ENCODE results near the gene GMPPB. TPM values are rescaled to one million over a fixed set of nuclear protein-coding genes. Genes with fewer than 3 reads are reported as not detected.
A peak's percentile ranks its signal among the peaks of the same experiment; 100 is the strongest.
"Not testable (repeated sequence)": the region's sequence is repeated elsewhere in the genome, so short reads cannot be mapped to it uniquely, and the experiment has no call there.

GMPPB gene
- polyA plus RNA-seq, 12 donors = 7.9 to 11.8 (median 10.4) TPM; not detected in 1

DNA sequence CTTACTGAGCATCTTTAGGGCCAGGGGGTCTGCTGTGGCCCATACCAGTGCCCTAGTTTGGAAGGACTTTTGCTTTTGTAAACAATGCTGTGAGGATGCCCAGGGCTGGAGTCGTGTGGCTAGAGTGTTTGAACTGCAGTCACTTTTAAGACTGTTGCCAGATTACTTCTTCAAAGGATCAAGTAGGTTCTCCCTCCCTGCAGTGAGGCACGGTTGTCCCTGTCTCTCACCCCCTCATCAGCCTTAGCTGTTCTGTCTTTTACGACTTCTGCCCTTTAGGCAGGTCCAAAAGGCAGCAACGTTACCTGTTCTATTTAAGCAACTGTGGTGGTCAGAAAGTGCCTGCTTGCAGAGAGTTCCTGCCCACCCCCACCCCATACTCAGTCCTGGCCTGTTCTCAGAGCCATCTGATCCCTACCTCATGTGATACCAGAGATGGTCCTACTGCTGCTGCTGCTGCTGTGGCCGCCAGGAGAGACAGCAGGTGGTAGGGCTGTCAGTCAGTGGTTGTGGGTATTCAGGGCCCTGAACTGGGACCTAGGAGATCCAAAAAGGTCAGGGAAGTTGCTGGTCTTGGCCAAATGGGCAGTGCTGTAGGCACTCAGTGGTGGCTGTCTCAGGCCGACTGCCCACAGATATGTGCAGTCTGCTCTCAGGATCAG is 29.2 kb downstream of the GMPPB start:
- not testable (repeated sequence) for DNase-seq

DNA sequence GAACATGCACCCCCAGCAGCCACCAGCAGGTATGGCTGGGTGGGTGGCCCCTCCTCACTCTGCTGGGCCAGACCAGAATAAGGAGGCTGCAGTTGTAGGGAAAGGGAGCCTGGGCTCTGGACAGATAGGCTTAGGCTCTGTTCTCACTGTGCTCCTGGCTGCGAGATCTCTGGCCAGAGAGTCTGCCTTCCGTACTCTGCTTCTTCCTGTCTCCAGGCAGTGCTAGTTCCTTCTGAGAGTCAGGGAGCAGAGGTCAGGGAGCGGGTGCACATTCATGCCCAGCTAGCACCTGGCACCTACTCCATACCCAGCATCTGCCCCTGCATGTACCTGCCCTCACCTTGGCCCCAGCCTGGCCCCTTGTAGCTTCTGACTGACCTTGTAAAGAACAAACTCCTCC is 32.3 kb downstream of the GMPPB start:
- DNase-seq = not testable (repeated sequence)

GRCh38 chr3:49690856-49691255 is 32.9 kb downstream of the GMPPB start:
- DNase-seq = not testable (repeated sequence)

GRCh38 chr3:49689908-49690624 is 33.7 kb downstream of the GMPPB start:
- DNase-seq = not testable (repeated sequence)

DNA sequence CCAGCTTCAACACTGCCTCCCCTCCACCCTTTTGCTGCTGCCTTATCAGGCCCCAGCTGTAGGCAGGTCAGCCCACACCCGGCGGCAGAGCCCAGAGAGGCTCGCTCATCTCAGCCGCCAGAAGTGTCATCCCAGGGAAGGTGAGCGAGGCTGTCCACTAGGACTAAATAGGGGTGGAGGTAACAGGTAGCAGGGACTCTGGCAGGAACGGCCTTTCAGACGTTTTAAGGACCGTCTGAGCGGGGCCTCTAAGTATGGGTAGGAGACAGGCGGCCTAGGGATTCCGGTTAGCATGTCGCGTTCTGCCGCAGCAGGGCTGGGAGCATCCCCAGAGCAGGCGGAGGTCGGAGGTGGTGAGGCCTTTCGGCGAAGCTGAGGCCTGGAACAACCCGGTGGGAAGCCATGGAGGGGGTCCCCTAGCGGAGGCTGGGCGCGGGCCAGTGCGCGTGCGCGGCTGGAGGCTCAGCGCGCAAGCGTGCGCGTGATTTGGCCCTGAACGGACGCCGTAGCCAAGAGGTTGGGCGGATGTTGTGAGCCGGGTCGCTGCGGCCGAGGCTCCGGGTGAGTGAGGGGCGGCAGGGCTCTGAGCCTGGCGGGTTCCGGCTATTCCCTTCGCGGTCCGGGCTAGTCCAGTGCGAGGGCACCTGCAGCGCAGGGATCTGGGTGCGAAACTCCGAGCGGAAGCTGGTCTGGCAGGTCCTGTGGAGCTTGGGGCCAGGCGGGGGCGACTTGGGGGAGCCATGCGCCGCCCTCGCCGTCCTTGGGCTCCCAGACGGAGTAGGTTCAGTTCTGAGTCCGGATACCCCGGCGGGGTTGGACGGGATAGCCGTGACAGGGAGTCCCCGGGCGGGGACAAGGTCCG is 34.5 kb downstream of the GMPPB start, which contains the start of the genes MST1 and RNF123:
MST1 (minus strand) TSS at position 429 of the 862 bp plus-strand sequence. CDS start 783 bp downstream, outside the sequence.
RNF123 (plus strand) TSS at position 512 of the 862 bp plus-strand sequence. CDS start 1,609 bp downstream, outside the sequence.
- peak; percentile 95 for DNase-seq

DNA sequence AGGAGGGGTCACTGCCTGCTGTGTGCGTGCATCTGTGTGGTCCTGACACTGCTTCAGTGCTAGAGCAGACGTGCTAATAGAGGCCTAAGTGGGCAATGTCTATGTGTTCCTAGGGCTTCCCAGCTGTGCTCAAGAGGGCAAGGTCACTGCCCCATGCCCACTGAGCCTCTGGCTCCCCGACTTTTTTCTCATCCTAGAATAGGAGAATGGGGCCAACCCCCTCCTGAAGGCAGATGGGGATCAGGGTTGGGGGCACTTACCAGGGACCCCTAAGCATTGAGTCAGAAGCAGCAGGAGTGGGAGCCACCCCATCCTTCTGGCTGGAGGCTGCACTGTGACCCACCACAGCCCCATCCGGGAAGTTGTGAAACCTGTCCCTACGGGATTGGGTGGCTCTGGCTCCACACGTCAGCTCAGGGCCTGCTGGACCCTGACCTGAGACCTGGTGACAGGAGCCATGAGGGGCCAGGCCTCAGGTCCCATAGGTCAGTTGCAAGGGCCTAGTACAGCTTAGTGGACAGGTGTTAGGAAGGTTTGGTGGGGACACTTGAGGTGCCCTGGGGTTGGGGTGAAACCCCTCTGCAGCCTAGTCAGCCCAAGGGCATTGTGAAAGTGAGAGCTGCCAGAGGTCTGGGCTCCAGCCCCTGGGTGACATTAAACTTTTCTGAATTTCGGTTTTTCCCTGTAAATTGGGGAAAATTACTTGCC is 35.3 kb downstream of the GMPPB start:
- not testable (repeated sequence) for DNase-seq

- not testable (repeated sequence) for DNase-seq
Measured at GRCh38 chr3:49687424-49687795, 36.3 kb downstream of the GMPPB start.

DNA sequence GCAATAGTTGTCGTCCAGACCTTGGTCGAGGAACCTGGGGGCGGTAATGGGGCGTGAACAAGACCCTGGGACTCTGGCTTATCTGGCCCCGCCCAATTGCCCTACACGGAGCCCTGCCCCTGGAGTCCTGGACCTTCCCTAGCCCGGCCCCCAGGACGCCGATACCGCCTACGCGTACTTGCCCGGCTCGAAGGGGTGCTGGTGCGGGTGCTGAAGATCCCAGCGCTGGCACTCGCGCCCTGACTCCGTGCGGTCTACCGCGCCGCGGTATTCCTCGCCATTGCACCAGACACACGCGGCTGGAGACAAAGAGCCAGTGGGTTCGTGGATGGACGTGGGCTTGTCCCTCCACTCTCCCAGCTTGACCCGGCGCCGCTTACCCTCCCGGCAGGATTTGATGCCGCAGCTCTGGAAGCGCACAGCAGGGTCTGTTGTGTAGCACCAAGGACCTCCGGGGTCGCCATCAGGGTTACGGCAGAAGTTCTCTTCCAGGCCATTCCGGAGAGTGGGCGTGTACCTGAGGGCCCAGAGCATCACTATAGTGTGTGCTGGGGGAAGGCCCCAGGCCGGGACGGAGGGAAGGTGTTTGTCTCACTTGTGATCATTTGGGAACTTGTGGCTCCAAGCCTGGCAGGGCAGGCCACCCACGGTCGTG is 36.9 kb downstream of the GMPPB start:
- DNase-seq = not testable (repeated sequence)

DNA sequence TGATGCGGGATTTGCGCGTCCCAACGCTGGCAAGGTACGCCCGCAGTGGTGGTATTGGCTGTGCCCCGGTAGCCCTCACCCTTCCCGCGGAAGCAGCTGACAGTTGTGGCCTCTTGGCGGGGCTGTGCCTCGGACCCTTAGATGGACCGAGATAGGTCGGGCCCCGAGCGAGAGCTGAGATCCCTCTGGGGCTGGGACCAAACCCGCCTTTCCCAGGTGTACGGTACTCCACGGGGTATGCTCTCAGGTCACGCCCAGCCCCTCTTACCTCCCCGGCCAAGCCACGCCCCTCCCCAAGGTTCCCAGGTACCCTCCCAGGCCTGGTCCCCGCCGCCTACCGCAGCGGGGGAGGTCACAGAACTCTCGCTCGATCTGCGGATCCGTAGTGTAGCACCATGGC is 37.4 kb downstream of the GMPPB start:
- DNase-seq = not testable (repeated sequence)

GRCh38 chr3:49685846-49686245 is 37.9 kb downstream of the GMPPB start:
- DNase-seq = not testable (repeated sequence)

DNA sequence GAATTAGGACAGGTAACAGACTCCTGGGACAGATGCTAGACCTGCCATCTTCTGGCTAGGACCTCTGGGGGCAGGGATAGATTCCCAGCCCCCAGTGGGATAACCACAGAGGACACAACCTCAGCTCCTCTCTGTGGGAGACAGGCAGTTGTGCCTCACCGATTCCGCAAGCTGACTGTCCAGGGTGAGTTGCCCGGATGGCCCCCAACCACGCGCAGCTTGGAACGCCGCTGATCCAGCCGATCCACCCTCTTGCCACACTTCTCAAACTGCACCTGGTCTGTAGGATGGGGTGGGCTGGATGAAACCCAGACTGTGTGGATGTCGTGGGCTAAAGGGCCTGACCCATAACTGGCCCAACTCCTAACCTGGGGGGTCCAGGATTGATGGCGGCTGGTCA is 38.6 kb downstream of the GMPPB start:
- DNase-seq = not testable (repeated sequence)

DNA sequence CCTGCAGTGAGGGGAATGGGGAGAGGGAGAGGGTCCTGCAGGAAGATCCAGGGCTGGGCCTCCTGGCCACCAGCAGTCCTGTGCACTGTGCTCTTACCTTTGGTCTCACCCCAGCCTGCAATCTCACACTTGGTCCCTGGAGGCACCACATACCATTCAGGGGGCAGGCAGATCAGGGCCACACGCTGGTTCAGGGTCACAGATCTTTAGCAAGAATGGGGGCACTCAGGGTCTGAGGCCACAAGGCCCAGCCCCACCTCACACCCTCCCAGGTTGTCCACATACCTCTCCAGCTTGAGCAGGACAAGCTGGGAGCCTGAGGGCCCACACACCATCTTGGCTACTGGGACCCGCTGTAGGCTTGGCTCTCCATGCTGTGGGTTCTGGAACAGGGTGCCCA is 39.3 kb downstream of the GMPPB start:
- not testable (repeated sequence) for DNase-seq

GRCh38 chr3:49683162-49683561 is 40.6 kb downstream of the GMPPB start:
- DNase-seq = no peak

DNA sequence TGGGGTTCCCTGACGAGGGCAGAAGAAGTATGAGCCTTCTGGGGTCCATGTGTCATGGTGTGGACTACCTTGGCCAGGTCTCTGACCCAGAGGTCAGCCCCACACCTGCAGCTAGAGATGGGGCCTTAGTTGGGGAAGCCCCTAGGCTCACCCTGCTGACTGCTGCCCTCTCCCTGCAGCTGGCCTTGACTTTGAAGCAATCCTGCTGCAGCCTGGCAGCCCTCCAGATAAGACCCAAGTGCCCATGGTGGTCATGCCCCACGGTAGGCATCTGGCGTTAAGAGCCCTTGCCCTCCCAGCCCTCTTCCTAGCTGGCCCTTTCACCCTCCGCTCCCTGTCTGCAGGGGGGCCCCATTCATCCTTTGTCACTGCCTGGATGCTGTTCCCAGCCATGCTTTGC is 42.2 kb downstream of the GMPPB start:
- DNase-seq = no peak

GRCh38 chr3:49681232-49681522 is 42.6 kb downstream of the GMPPB start:
- no peak for DNase-seq

- no peak for DNase-seq
Measured at GRCh38 chr3:49680493-49681231, 43.1 kb downstream of the GMPPB start.

DNA sequence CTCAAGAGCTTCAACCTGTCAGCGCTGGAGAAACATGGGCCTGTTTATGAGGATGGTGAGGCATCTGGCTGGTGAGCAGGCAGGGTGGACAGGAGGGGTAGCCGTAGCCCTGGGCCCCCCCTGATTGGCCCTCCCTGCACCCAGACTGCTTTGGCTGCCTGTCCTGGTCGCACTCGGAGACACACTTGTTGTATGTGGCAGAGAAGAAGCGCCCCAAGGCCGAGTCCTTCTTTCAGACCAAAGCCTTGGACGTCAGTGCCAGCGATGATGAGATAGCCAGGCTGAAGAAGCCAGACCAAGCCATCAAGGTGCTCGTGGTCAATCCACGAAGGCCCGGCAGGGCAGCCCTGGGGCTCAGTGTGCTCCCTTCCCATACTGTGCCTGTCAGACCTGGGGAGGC is 47.8 kb downstream of the GMPPB start:
- no peak for DNase-seq

DNA sequence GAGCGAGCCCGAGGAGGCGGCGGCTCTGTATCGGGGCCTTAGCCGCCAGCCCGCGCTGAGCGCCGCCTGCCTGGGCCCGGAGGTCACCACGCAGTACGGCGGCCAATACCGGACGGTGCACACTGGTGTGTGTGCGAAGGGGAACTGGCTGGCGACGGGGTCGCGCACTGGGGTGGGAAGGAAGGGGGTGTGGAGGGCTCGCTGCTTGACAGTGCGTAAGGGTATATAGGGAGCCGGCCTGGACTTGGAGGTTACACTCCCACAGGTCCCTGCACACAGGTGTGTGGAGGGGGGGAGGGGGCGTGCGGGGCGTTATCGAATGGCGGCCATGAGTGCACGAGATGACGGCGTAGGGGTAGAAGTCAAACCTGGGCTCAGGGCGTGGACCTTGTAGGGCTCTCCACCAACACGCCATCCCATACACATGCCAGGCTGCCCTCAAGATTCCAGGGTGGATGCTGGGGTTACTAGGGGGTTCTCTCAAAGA is 49.2 kb downstream of the GMPPB start:
- DNase-seq = peak; percentile 13

DNA sequence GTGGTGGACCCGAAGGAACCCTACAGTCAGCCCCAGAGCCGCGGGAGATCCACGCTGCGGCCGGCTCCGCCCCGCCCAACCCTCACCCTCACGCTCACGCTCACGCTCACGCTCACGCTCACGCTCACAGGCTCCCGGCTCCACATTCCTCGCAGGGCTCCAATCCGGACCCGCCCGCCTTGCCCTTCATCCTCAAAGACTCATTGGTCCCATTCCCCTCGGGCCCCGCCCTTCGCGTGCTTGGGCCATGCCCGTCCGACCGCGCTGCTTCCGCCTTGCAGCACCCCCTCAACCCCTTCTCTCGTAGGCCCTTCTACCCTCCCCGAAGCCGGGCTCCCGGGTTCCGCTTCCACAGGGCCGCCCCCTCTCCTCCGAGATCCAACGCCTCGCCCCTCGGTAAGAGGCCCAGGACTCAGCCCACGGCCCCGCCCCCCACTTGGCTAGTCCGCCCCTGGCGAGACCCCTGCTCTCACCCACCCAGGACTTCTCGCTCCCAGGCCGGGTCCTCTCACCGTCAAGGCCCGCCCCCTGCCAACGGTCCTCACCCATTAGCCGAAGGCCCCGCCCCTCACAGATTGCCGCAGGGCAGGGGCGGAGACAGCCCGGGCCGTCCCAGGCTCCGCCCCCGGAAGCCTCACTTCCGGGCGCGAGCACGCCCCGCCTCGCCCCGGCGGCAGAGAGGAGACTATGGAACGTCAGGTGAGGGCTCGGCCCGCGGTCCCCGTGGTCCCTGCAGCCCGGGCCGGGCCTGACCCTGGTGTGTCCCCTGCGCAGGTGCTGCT is 49.8 kb downstream of the GMPPB start, which contains the start of gene APEH:
APEH (plus strand) TSS at position 637 of the 782 bp plus-strand sequence; CDS start at position 688, 51 bp downstream.
- DNase-seq = peak; percentile 92

All from muscle of arm (tissue), 12 donors.